ENCODE data around the gene CHRNA10.

- TF ChIP-seq CTCF (IDR thresholded peaks at IDR 0.05) (no peak), POLR2A (IDR thresholded peaks at IDR 0.05) (no peak)
Observed at GRCh38 chr11:3703383-3703782, 32.2 kb upstream of the CHRNA10 start.

Data from esophagus squamous epithelium (tissue), 4 donors.